22Rv1 (cell line): ENCODE data around the gene WDFY4.

ENCODE experiments used
- ZFX ChIP-seq: fragments of 450-650 bp; IDR thresholded peaks from 2 replicates; pipeline ENCODE4 v1.6.1; 2017; ENCODE audit warnings: antibody characterized with exemption, borderline replicate concordance
- TF ChIP-seq, protein P1 (sequence below): fragments of 450-650 bp; IDR thresholded peaks from 2 replicates; pipeline ENCODE4 v1.5.1; 2017; ENCODE audit warnings: mild to moderate bottlenecking

GRCh38 chr10:48946332-48946731 is 261.7 kb downstream of the WDFY4 start:
- no peak for TF ChIP-seq ZFX
- TF ChIP-seq, protein P1, sequence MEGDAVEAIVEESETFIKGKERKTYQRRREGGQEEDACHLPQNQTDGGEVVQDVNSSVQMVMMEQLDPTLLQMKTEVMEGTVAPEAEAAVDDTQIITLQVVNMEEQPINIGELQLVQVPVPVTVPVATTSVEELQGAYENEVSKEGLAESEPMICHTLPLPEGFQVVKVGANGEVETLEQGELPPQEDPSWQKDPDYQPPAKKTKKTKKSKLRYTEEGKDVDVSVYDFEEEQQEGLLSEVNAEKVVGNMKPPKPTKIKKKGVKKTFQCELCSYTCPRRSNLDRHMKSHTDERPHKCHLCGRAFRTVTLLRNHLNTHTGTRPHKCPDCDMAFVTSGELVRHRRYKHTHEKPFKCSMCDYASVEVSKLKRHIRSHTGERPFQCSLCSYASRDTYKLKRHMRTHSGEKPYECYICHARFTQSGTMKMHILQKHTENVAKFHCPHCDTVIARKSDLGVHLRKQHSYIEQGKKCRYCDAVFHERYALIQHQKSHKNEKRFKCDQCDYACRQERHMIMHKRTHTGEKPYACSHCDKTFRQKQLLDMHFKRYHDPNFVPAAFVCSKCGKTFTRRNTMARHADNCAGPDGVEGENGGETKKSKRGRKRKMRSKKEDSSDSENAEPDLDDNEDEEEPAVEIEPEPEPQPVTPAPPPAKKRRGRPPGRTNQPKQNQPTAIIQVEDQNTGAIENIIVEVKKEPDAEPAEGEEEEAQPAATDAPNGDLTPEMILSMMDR: no peak
